NCI-H146 treated with DMSO at 0.1 percent for 48 hours (cell line): ENCODE results near the gene JMJD7.

ENCODE experiments used
- DNase-seq: peaks from one replicate; lab custom pipeline; 2025; ENCODE audit not compliant: unreplicated experiment; lab: John Stamatoyannopoulos, UW

Gene JMJD7

GRCh38 chr15:41881086-41881485 is 53.2 kb downstream of the JMJD7 start:
- no peak for DNase-seq

GRCh38 chr15:41881550-41881919 is 53.6 kb downstream of the JMJD7 start:
- DNase-seq: no peak

GRCh38 chr15:41881920-41882688 is 54.2 kb downstream of the JMJD7 start:
- DNase-seq: no peak

GRCh38 chr15:41882689-41883483 is 55.0 kb downstream of the JMJD7 start:
- no peak for DNase-seq

GRCh38 chr15:41883484-41883825 is 55.6 kb downstream of the JMJD7 start:
- DNase-seq: no peak

- DNase-seq: no peak
Observed at GRCh38 chr15:41884458-41884857, 56.6 kb downstream of the JMJD7 start.

- no peak for DNase-seq
Observed at GRCh38 chr15:41885321-41885720, 57.4 kb downstream of the JMJD7 start.

- DNase-seq: no peak
Observed at GRCh38 chr15:41885841-41886240, 57.9 kb downstream of the JMJD7 start.

GRCh38 chr15:41886741-41887140 is 58.8 kb downstream of the JMJD7 start:
- DNase-seq: no peak

- no peak for DNase-seq
Observed at GRCh38 chr15:41887161-41887560, 59.3 kb downstream of the JMJD7 start.
